Right cardiac atrium (tissue), 5 donors: Measurements from ENCODE around the gene TNIP1. TPM values are rescaled to one million over a fixed set of nuclear protein-coding genes. Genes with fewer than 3 reads are reported as not detected.

ENCODE experiments used
- ATAC-seq, 2 donors: fragments of 200-7000 bp; cut with Tn5 transposase; one replicate each; pipeline versions ENCODE4 v1.8.0 to v1.9.1; 2020; ENCODE audit warnings: moderate library complexity in 2 of 2, mild to moderate bottlenecking in 1 of 2
- DNase-seq, 3 donors: peaks; one replicate each; pipeline ENCODE4 v3.0.0-alpha.2; 2020
- H3K27ac ChIP-seq: one replicate; pipeline ENCODE4 v1.5.1; 2013; ENCODE audit warnings: mild to moderate bottlenecking, low read length, control low read depth, moderate library complexity
- H3K27me3 ChIP-seq: one replicate; pipeline ENCODE4 v1.6.1; 2013; ENCODE audit not compliant: control insufficient read depth, insufficient read depth
- H3K4me1 ChIP-seq: one replicate; pipeline ENCODE4 v1.6.1; 2013; ENCODE audit warnings: low read length; ENCODE audit not compliant: control insufficient read depth, insufficient read depth
- H3K4me3 ChIP-seq: one replicate; pipeline ENCODE4 v1.5.1; 2013; ENCODE audit warnings: low read length, control low read depth
- H3K9me3 ChIP-seq: one replicate; pipeline ENCODE4 v1.6.1; 2013; ENCODE audit warnings: low read length; ENCODE audit not compliant: control insufficient read depth
- WGBS: extraction: QIAGEN DNeasy Blood & Tissue Kit; methylation state at CpG from one replicate; pipeline ENCODE4 v1.1.7; 2013; 5-methylcytosine and 5-hydroxymethylcytosine counted together
- intact Hi-C, 4 donors: fragments of 100-400 bp; cut with DNase I; formaldehyde crosslinking; loops; one replicate each; pipeline versions ENCODE4 v1.11.0 to v1.14.0; 2022 to 2023
- polyA plus RNA-seq: library from polyadenylated mRNA; stranded (reverse); fragments of 200-250 nt; gene quantifications from one replicate; pipeline ENCODE4 v1.2.3, GENCODE V29; 2013
- total RNA-seq, 4 donors: library from RNA; stranded (reverse); fragmentation: NEBNext Ultra II Directional; extraction: Animal tissue kit (Norgen Biotek cat#: 25700); gene quantifications; one replicate each; pipeline ENCODE4 v1.2.1, GENCODE V29; 2021
- donor health status: healthy with polysubstance abuse.
- donor health status: DM: no; HTN: yes; CAD: no.
- donor health status: DM: no; HTN: no; CAD: no.
- donor health status: DM: no; HTN: yes; CAD: no; lungs with severe emphysema.
- donor health status: DM: yes; HTN: yes; CAD: no.

Gene TNIP1
- total and polyA plus RNA-seq, 5 donors, result 71.5 to 98.2 (median 77.5) TPM

- DNase-seq (peak in 1 of 3 donors; percentile 53), ATAC-seq (peak; percentile 27 to 35)
- H3K27me3 ChIP-seq, result no peaks in the 10 kb centered on the region
- H3K27ac ChIP-seq, result peak overlapping the region; percentile 43
- intact Hi-C loops, result no loop called here
- 33% methylated on average over 8 of the region's 8 CpGs for whole genome bisulfite sequencing
- no peaks in the 10 kb centered on the region for H3K9me3 ChIP-seq
- no peak overlapping the region for H3K4me3 ChIP-seq
- H3K4me1 ChIP-seq, result peaks cover 24% of the 10 kb centered on the region
These were observed 14.0 kb upstream of the TNIP1 start for GRCh38 chr5:151094852-151095245.

- ATAC-seq, result peak in 1 of 2 donors; percentile 4
These were observed 13.4 kb upstream of the TNIP1 start for GRCh38 chr5:151094030-151094851.

GRCh38 chr5:151093476-151093889 is 12.6 kb upstream of the TNIP1 start:
- H3K27me3 ChIP-seq, result no peaks in the 10 kb centered on the region
- ATAC-seq (peak; percentile 29 to 31), DNase-seq (no peak)
- intact Hi-C loops, result no loop called here
- H3K27ac ChIP-seq, result peak overlapping the region; percentile 37
- WGBS, result 35% methylated on average over 2 of the region's 2 CpGs
- no peak overlapping the region for H3K4me3 ChIP-seq
- no peaks in the 10 kb centered on the region for H3K9me3 ChIP-seq
- H3K4me1 ChIP-seq, result peaks cover 24% of the 10 kb centered on the region

More at GRCh38 chr5:151094030-151094851, 13.4 kb upstream of the TNIP1 start:
- Histone ChIP-seq H3K4me3 (no peak overlapping the region), H3K9me3 (no peaks in the 10 kb centered on the region), H3K27ac (peak overlapping the region; percentile 37), H3K4me1 (peaks cover 24% of the 10 kb centered on the region), H3K27me3 (no peaks in the 10 kb centered on the region)
- 37% methylated on average over 12 of the region's 12 CpGs for WGBS
- intact Hi-C loops, result no loop called here
- peak in 1 of 3 donors; percentile 40 for DNase-seq

GRCh38 chr5:151092762-151093161 is 11.9 kb upstream of the TNIP1 start:
- Histone ChIP-seq H3K27me3 (no peaks in the 10 kb centered on the region), H3K27ac (no peak overlapping the region), H3K4me3 (no peak overlapping the region), H3K4me1 (peaks cover 24% of the 10 kb centered on the region), H3K9me3 (no peaks in the 10 kb centered on the region)
- DNase-seq, result peak in 1 of 3 donors; percentile 57
- intact Hi-C loops, result no loop called here
- no peak for ATAC-seq
- 87% methylated on average over 2 of the region's 2 CpGs for WGBS

GRCh38 chr5:151089726-151090125 is 8.9 kb upstream of the TNIP1 start:
- WGBS, result 69% methylated on average over 2 of the region's 2 CpGs
- H3K4me3 ChIP-seq, result no peak overlapping the region

GRCh38 chr5:151088986-151089385 is 8.2 kb upstream of the TNIP1 start:
- H3K4me1 ChIP-seq, result peaks cover 18% of the 10 kb centered on the region
- ATAC-seq (no peak), DNase-seq (no peak)
- H3K27me3 ChIP-seq, result no peaks in the 10 kb centered on the region
- no peak overlapping the region for H3K4me3 ChIP-seq
- H3K27ac ChIP-seq, result no peak overlapping the region
- WGBS, result 78% methylated on average over 4 of the region's 4 CpGs
- intact Hi-C loops, result no loop called here
- H3K9me3 ChIP-seq, result no peaks in the 10 kb centered on the region

More at GRCh38 chr5:151089726-151090125, 8.9 kb upstream of the TNIP1 start:
- ATAC-seq (no peak), DNase-seq (no peak)
- Histone ChIP-seq H3K9me3 (no peaks in the 10 kb centered on the region), H3K27ac (no peak overlapping the region), H3K4me1 (peaks cover 22% of the 10 kb centered on the region), H3K27me3 (no peaks in the 10 kb centered on the region)
- intact Hi-C loops, result no loop called here

- ATAC-seq, result no peak
- H3K4me3 ChIP-seq, result no peak overlapping the region
- no peaks in the 10 kb centered on the region for H3K27me3 ChIP-seq
- H3K4me1 ChIP-seq, result peaks cover 13% of the 10 kb centered on the region
- 91% methylated on average over 7 of the region's 7 CpGs for WGBS
- DNase-seq, result no peak
- intact Hi-C loops, result no loop called here
- no peak overlapping the region for H3K27ac ChIP-seq
- no peaks in the 10 kb centered on the region for H3K9me3 ChIP-seq
These were observed 6.7 kb upstream of the TNIP1 start for GRCh38 chr5:151087486-151087885.

GRCh38 chr5:151086905-151087360 is 6.1 kb upstream of the TNIP1 start:
- intact Hi-C loops, result no loop called here
- WGBS, result 61% methylated on average over 10 of the region's 10 CpGs
- peaks cover 15% of the 10 kb centered on the region for H3K4me1 ChIP-seq
- H3K27me3 ChIP-seq, result no peaks in the 10 kb centered on the region
- no peaks in the 10 kb centered on the region for H3K9me3 ChIP-seq
- ATAC-seq, result no peak
- no peak overlapping the region for H3K27ac ChIP-seq
- DNase-seq, result no peak
- H3K4me3 ChIP-seq, result no peak overlapping the region

GRCh38 chr5:151086192-151086869 is 5.5 kb upstream of the TNIP1 start:
- intact Hi-C loops, result no loop called here
- Histone ChIP-seq H3K4me1 (peaks cover 15% of the 10 kb centered on the region), H3K4me3 (no peak overlapping the region), H3K27ac (no peak overlapping the region), H3K9me3 (no peaks in the 10 kb centered on the region), H3K27me3 (no peaks in the 10 kb centered on the region)
- WGBS, result 61% methylated on average over 6 of the region's 6 CpGs
- ATAC-seq, result peak in 1 of 2 donors; percentile 1
- no peak for DNase-seq

GRCh38 chr5:151085517-151086041 is 4.7 kb upstream of the TNIP1 start:
- Histone ChIP-seq H3K4me1 (peaks cover 15% of the 10 kb centered on the region), H3K27ac (peak overlapping the region; percentile 88), H3K9me3 (no peaks in the 10 kb centered on the region), H3K4me3 (no peak overlapping the region), H3K27me3 (no peaks in the 10 kb centered on the region)
- WGBS, result 9% methylated on average over 9 of the region's 9 CpGs
- intact Hi-C loops, result no loop called here
- DNase-seq (peak; percentile 78 to 86 (median 85)), ATAC-seq (peak; percentile 61 to 63)

- ATAC-seq (no peak), DNase-seq (no peak)
- 97% methylated on average over 7 of the region's 7 CpGs for WGBS
- intact Hi-C loops, result no loop called here
- Histone ChIP-seq H3K9me3 (no peaks in the 10 kb centered on the region), H3K27me3 (no peaks in the 10 kb centered on the region), H3K27ac (no peak overlapping the region), H3K4me1 (peaks cover 15% of the 10 kb centered on the region), H3K4me3 (no peak overlapping the region)
These were observed 3.5 kb upstream of the TNIP1 start for GRCh38 chr5:151084363-151084762.
